Keratinocyte (primary cell): ENCODE results near the gene SIRT7. TPM values are rescaled to one million over a fixed set of nuclear protein-coding genes. Genes with fewer than 3 reads are reported as not detected.

Source experiments
- DNase-seq: peaks from one replicate; pipeline ENCODE4 v3.0.0-alpha.2; 2011; ENCODE audit warnings: low read depth, missing footprints, low spot score
- FAIRE-seq: peaks from 2 replicates; lab custom pipeline; 2011; peaks lifted over from hg19 to GRCh38; lab: Jason Lieb, UNC
- H2AFZ ChIP-seq: 2 replicates; pipeline ENCODE4 v1.6.0; 2012; ENCODE audit warnings: low read length, control low read depth, inconsistent platforms; ENCODE audit not compliant: control insufficient read depth
- H3K27ac ChIP-seq: 2 replicates; pipeline ENCODE4 v1.5.1; 2011; ENCODE audit warnings: low read length; ENCODE audit not compliant: control insufficient read depth, insufficient read depth
- H3K27me3 ChIP-seq: 3 replicates; pipeline ENCODE4 v1.6.0; 2011; ENCODE audit warnings: low read length; ENCODE audit not compliant: control insufficient read depth, insufficient read depth; ENCODE audit errors: extremely low read depth
- H3K36me3 ChIP-seq, 2 experiments: 2 replicates in 1 of 2; 3 replicates in 1 of 2; pipeline ENCODE4 v1.5.1; 2011; ENCODE audit warnings: low read length in 2 of 2, mild to moderate bottlenecking in 1 of 2; ENCODE audit not compliant: control insufficient read depth in 2 of 2, insufficient read depth in 2 of 2; ENCODE audit errors: extremely low read depth in 1 of 2
- H3K4me1 ChIP-seq: 3 replicates; pipeline ENCODE4 v1.5.1; 2011; ENCODE audit warnings: low read length; ENCODE audit not compliant: control insufficient read depth, insufficient read depth; ENCODE audit errors: extremely low read depth
- H3K4me2 ChIP-seq: 3 replicates; pipeline ENCODE4 v1.6.0; 2011; ENCODE audit warnings: low read depth, low read length; ENCODE audit not compliant: control insufficient read depth, insufficient read depth; ENCODE audit errors: extremely low read depth
- H3K4me3 ChIP-seq, 3 experiments: fragments of 200-600 bp in 1 of 3; sonication (generic) in 1 of 3; 2 replicates in 2 of 3; 3 replicates in 1 of 3; pipeline ENCODE4 v1.5.1; 2011 to 2016; ENCODE audit warnings: low read length in 3 of 3, mild to moderate bottlenecking in 3 of 3, control low read depth in 2 of 3, inconsistent platforms in 1 of 3, low read depth in 1 of 3, mixed read lengths in 1 of 3, mixed run types in 1 of 3, moderate library complexity in 1 of 3; ENCODE audit not compliant: control insufficient read depth in 2 of 3, insufficient read depth in 2 of 3; ENCODE audit errors: extremely low read depth in 1 of 3
- H3K79me2 ChIP-seq: 2 replicates; pipeline ENCODE4 v1.6.0; 2012; ENCODE audit warnings: low read length; ENCODE audit not compliant: control insufficient read depth, insufficient read depth
- H3K9ac ChIP-seq: 3 replicates; pipeline ENCODE4 v1.6.0; 2011; ENCODE audit warnings: low read length; ENCODE audit not compliant: control insufficient read depth, insufficient read depth; ENCODE audit errors: extremely low read depth
- H3K9me1 ChIP-seq: 3 replicates; pipeline ENCODE4 v1.6.0; 2011; ENCODE audit warnings: low read length; ENCODE audit not compliant: control insufficient read depth, insufficient read depth; ENCODE audit errors: extremely low read depth
- H3K9me3 ChIP-seq: 2 replicates; pipeline ENCODE4 v1.5.1; 2012; ENCODE audit warnings: low read depth, low read length; ENCODE audit not compliant: control insufficient read depth
- H4K20me1 ChIP-seq: 3 replicates; pipeline ENCODE4 v1.6.0; 2011; ENCODE audit warnings: low read length; ENCODE audit not compliant: control insufficient read depth, insufficient read depth; ENCODE audit errors: extremely low read depth
- CTCF ChIP-seq, 3 experiments: IDR thresholded peaks in 1 of 3; conservative IDR thresholded peaks in 1 of 3; optimal IDR thresholded peaks in 1 of 3; 2 replicates in 2 of 3; 3 replicates in 1 of 3; pipeline versions ENCODE3 to v1.5.1; 2011; ENCODE audit warnings: low read length in 3 of 3, mild to moderate bottlenecking in 3 of 3, moderate library complexity in 2 of 3, control low read depth in 1 of 3, inconsistent platforms in 1 of 3; ENCODE audit not compliant: insufficient read depth in 2 of 3; ENCODE audit errors: extremely low read depth in 1 of 3
- EZH2 ChIP-seq: IDR thresholded peaks from one replicate; pipeline ENCODE4 v1.6.1; 2012; ENCODE audit warnings: inconsistent platforms, mild to moderate bottlenecking, low read length, moderate library complexity
- dilution Hi-C: fragments of 300-500 bp; cut with MboI; formaldehyde crosslinking; loops from one replicate; pipeline ENCODE4 v1.7.0; 2020; ENCODE audit warnings: low sequenced_read_pairs; ENCODE audit not compliant: extremely low pct_ligation_motif_present
- polyA plus RNA-seq, 5 experiments: library from polyadenylated mRNA; depleted of rRNA in 3 of 5; stranded (reverse) in 3 of 5; stranded (forward) in 1 of 5; unstranded in 1 of 5; fragments of >200 nt; gene quantifications; 1 replicate in 1 of 5; 2 replicates in 3 of 5; 3 replicates in 1 of 5; pipeline versions ENCODE4 v1.2.1 to v1.2.3, GENCODE V29; 2011 to 2012; ENCODE audit warnings: missing spikeins in 2 of 5, low read depth in 1 of 5, low replicate concordance in 1 of 5

SIRT7 gene
- polyA plus RNA-seq, 1 donor (not counting 4 experiments of a cell fraction or from before 2014, with no cell fraction given), result 6.9 TPM

GRCh38 chr17:81925860-81926450 is 8.0 kb upstream of the SIRT7 start:
- no peak for FAIRE-seq
- H3K36me3 ChIP-seq, result peaks cover 9 to 11% of the 10 kb centered on the region in 2 experiments
- H3K9me1 ChIP-seq, result no peaks in the 10 kb centered on the region
- no peaks in the 10 kb centered on the region for H3K27me3 ChIP-seq
- peak overlapping the region; percentile 88 for H3K9ac ChIP-seq
- H3K4me1 ChIP-seq, result peaks cover 35% of the 10 kb centered on the region
- peak overlapping the region; percentile 78 to 84 (median 79) for H3K4me3 ChIP-seq
- peak overlapping the region; percentile 85 for H3K27ac ChIP-seq
- H3K4me2 ChIP-seq, result peak overlapping the region; percentile 84
- TF ChIP-seq CTCF (optimal IDR thresholded peaks at IDR 0.05 in 1 of 3, IDR thresholded peaks at IDR 0.05 in 1 of 3, conservative IDR thresholded peaks at IDR 0.05 in 1 of 3; ENCODE audit: extremely low read depth in 1 of 3, insufficient read depth in 2 of 3, low read length in 3 of 3) (no peak), EZH2 (no peak)
- no peak for DNase-seq
- H3K9me3 ChIP-seq, result no peaks in the 10 kb centered on the region
- peaks cover 5% of the 10 kb centered on the region for H4K20me1 ChIP-seq
- no peak overlapping the region for H2AFZ ChIP-seq
- H3K79me2 ChIP-seq, result peaks cover 57% of the 10 kb centered on the region
- dilution Hi-C loops, result no loop called here

GRCh38 chr17:81924557-81925532 is 6.9 kb upstream of the SIRT7 start:
- DNase-seq (no peak), FAIRE-seq (no peak)
- peaks cover 35% of the 10 kb centered on the region for H3K4me1 ChIP-seq
- no peaks in the 10 kb centered on the region for H3K9me1 ChIP-seq
- H3K27me3 ChIP-seq, result no peaks in the 10 kb centered on the region
- H3K79me2 ChIP-seq, result peaks cover 68% of the 10 kb centered on the region
- H3K9ac ChIP-seq, result peak overlapping the region; percentile 9
- TF ChIP-seq EZH2 (no peak), CTCF (optimal IDR thresholded peaks at IDR 0.05 in 1 of 3, IDR thresholded peaks at IDR 0.05 in 1 of 3, conservative IDR thresholded peaks at IDR 0.05 in 1 of 3; ENCODE audit: extremely low read depth in 1 of 3, insufficient read depth in 2 of 3, low read length in 3 of 3) (no peak)
- peak overlapping the region; percentile 4 for H3K27ac ChIP-seq
- H3K4me3 ChIP-seq, result no peak overlapping the region
- peaks cover 20 to 21% of the 10 kb centered on the region in 2 experiments for H3K36me3 ChIP-seq
- peak overlapping the region; percentile 78 for H3K4me2 ChIP-seq
- H2AFZ ChIP-seq, result no peak overlapping the region
- H4K20me1 ChIP-seq, result peaks cover 5% of the 10 kb centered on the region
- H3K9me3 ChIP-seq, result no peaks in the 10 kb centered on the region
- dilution Hi-C loops, result no loop called here
